ENCODE data around the gene NFAT5.
A peak's percentile ranks its signal among the peaks of the same experiment; 100 is the strongest.
"Not testable (repeated sequence)": the region's sequence is repeated elsewhere in the genome, so short reads cannot be mapped to it uniquely, and the experiment has no call there.

The NFAT5 gene

GRCh38 chr16:69555867-69556266 lies 9.9 kb upstream of the NFAT5 start:
- DNase-seq = no peak

DNA sequence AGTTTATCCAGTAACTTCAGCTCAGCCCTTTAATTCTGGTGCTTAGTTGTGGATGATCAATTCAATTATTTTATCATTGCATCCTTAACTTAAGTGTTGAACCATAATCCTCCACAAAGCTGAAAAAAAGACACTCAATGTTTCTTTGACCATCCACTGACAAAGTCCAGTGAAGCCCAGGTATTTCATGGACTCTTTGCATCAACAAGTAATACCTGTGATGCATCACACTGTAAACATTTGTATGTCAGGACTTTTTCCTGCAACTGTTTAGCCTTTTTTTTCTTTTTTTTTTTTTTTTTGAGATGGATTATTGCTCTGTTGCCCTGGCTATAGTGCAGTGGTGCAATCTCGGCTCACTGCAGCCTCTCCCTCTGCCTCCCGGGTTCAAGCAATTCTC lies 6.6 kb upstream of the NFAT5 start:
- no peak for DNase-seq

DNA sequence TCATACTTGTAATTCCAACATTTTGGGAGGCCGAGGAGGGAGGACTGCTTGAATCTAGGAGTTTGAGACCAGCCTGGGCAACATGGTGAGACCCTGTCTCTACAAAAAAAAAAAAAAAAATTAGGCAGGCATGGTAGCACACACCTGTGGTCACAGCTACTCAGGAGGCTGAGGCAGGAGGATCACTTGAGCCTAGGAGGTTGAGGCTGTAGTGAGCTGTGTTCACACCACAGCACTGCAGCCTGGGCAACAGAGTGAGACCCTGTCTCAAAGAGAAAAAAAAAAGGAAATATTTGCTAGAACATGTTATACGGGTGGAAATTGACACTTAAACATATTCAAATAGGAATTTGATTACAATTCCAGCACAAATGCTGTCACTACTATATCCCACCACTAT lies 4.4 kb upstream of the NFAT5 start:
- DNase-seq = not testable (repeated sequence)

GRCh38 chr16:69561901-69562300 lies 3.9 kb upstream of the NFAT5 start:
- no peak for DNase-seq

DNA sequence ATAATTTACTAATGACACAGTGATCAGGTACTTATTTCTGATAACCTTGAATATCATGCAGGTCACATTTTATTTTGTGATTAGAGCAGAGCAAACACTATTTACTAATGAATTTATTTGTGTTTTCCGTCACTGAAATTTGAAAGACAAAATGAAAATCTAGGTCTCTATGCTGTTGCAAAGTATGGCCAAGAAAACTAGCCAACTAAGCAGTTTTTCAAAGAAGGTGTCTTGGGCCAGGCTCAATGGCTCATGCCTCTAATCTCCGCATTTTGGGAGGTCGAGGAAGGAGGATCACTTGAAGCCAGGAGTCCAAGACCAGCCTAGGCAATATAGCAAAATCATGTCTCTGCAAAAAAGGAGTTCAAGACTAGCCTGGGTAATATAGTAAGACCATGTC lies 3.0 kb upstream of the NFAT5 start:
- DNase-seq = no peak

GRCh38 chr16:69563605-69564580 lies 1.9 kb upstream of the NFAT5 start:
- peak; percentile 30 to 72 for DNase-seq

- no peak for DNase-seq
These were observed 708 bp upstream of the NFAT5 start for GRCh38 chr16:69564845-69565670.

DNA sequence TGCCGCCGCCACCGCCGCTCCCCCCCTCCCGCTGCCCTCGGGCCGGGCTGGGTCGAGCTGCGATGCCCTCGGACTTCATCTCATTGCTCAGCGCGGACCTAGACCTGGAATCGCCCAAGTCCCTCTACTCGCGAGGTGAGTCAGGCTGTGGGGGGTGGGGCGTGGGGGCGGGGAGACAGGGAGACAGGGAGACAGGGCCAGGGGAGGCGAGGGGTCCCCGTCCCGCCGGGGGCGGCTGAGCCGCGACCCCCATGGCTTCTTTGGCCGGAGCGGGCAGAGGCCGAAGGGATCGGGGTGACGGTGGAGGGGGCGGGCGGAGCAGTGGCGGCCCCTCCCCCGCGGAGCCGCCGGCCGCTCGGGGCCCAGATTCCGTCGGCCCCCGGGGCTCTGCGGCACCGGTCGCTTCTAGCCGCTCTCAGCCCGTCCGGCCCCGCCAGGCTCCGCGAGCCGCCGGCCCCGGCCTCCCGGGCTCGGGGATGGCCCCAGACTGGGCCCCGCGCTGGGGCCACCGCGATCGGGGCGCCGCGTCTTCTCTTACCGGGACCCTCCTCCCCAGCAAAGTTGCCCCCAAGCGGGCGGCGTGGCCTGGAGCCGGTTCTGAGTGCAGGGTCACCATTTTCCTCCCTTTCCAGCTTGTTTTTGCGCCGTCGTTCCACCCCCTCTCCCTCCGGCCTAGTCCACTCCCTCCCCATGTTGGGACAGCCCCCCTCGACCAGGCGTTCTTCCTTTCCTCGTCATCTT lies 644 bp downstream of the NFAT5 start:
- DNase-seq = peak in 1 of 2 experiments; percentile 21

- DNase-seq = no peak
These were observed 1.4 kb downstream of the NFAT5 start for GRCh38 chr16:69566981-69567680.

- DNase-seq = no peak
These were observed 2.9 kb downstream of the NFAT5 start for GRCh38 chr16:69568676-69569075.

DNA sequence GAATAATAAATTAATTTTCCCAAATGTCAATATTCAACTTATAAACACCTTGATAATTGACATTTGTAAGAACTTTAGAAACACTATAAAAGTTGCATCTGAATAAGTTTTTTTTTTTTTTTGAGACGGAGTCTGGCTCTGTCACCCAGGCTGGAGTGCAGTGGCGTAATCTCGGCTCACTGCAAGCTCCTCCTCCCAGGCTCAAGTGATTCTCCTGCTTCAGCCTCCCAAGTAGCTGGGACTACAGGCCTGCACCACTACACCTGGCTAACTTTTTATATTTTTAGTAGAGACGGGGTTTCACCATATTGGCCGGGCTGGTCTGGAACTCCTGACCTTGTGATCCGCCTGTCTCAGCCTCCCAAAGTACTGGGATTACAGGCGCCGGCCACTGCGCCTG lies 13.0 kb downstream of the NFAT5 start:
- not testable (repeated sequence) for DNase-seq

GRCh38 chr16:69579783-69580481 lies 14.2 kb downstream of the NFAT5 start:
- DNase-seq = no peak

GRCh38 chr16:69581297-69581696 lies 15.5 kb downstream of the NFAT5 start:
- no peak for DNase-seq

DNA sequence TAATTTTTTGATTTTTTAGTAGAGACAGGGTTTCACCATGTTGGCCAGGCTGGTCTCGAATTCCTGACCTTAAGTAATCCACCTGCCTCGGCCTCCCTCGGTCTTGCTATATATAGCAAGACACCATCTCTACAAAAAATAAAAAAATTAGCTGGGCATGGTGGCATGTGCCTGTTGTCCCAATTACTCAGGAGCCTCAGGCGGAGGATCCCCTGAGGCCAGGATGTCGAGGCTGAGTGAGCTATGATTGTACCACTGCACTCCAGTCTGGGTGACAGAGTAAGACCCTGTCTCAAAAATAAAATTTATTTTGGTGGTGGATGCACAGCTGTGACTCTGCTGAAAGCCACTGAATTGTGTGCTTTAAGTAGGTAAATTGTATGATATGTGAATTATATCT lies 18.7 kb downstream of the NFAT5 start:
- DNase-seq = not testable (repeated sequence)

- no peak for DNase-seq
These were observed 23.9 kb downstream of the NFAT5 start for GRCh38 chr16:69589434-69590269.

DNA sequence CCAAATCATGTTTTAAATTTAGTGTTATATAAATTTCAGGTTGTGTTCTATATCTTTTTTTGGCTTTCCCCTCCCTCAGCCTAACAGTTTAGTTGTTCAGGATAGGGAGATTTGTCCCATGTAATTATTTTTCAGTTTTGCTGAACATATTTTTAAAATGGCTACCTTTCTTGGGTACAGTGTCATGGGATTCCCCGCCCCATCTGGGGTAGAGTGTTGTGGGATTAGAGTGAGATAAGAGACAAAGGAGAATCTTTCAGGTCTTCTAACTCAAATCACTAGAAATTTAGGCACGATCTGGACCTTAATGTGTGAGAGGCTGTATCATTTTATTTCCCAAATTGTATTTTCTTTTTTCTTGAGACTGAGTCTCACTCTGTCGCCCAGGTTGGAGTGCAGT lies 24.8 kb downstream of the NFAT5 start:
- no peak for DNase-seq

GRCh38 chr16:69593751-69594255 lies 28.0 kb downstream of the NFAT5 start:
- no peak for DNase-seq

DNA sequence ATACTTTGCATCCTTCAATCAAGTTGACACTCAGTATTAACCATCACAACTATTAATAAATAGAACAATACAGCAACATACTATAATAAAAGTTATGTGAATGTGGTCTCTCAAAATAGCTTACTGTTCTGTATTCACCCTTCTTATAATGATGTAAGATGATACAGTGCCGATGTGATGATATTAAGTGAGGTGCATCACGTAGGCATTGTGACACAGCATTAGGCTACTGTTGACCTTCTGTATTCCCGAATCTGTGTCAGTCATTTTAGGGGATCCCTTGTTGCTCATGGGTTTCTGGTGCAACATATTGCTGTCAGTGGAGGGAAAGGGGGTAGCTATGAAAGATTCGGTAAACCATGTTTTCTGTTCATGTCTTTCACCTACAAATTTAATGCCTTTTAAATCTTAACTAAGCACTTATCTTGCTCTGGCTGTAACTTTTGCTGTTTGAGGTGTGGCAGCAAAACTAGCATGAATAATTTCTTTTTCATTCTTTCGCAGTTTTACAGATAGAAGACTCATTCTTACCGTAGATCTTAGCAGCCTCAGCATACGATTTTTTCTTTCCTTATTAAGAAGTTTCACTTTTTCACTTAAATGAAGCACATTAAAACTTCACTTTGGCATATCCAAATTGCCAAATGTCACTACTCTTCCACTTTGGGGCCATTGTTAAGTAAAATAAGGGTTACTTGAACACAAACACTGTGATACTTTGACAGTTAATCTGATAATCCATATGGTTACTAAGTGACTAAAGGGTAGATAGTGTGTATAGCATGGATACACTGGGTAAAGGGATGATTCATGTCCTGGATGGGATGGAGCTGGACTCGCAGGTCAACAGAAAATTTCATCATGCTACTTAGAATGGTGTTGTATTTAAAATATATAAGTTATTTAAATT lies 29.6 kb downstream of the NFAT5 start:
- DNase-seq = no peak

- DNase-seq = no peak
These were observed 31.0 kb downstream of the NFAT5 start for GRCh38 chr16:69596801-69597200.
